PFSK-1 (cell line): ENCODE data around the gene ONECUT2.

ENCODE experiments used
- FOXP2 ChIP-seq: optimal IDR thresholded peaks from 2 replicates; pipeline ENCODE3; 2011; ENCODE audit warnings: borderline replicate concordance, control low read depth, inconsistent platforms; ENCODE audit not compliant: insufficient read depth; ENCODE audit errors: extremely low read length, extremely low read depth
- POLR2AphosphoS5 ChIP-seq: IDR thresholded peaks from 2 replicates; pipeline ENCODE4 v1.6.1; 2012; ENCODE audit warnings: low read depth, mild to moderate bottlenecking, control low read depth, low read length, moderate library complexity
- REST ChIP-seq, 2 experiments: IDR thresholded peaks; 2 replicates each; pipeline versions ENCODE4 v1.6.1 to v1.8.0; 2011 to 2012; ENCODE audit warnings: low read depth in 2 of 2, low read length in 2 of 2, control low read depth in 1 of 2, inconsistent platforms in 1 of 2, mild to moderate bottlenecking in 1 of 2, moderate library complexity in 1 of 2; ENCODE audit not compliant: insufficient read depth in 1 of 2
- SIN3A ChIP-seq: IDR thresholded peaks from 2 replicates; pipeline ENCODE4 v1.6.1; 2012; ENCODE audit warnings: mild to moderate bottlenecking, low read length, moderate library complexity, borderline replicate concordance; ENCODE audit not compliant: insufficient read depth
- TAF1 ChIP-seq: IDR thresholded peaks from 2 replicates; pipeline ENCODE4 v1.6.1; 2012; ENCODE audit warnings: low read length, control low read depth, borderline replicate concordance; ENCODE audit not compliant: insufficient read depth

The ONECUT2 gene

DNA sequence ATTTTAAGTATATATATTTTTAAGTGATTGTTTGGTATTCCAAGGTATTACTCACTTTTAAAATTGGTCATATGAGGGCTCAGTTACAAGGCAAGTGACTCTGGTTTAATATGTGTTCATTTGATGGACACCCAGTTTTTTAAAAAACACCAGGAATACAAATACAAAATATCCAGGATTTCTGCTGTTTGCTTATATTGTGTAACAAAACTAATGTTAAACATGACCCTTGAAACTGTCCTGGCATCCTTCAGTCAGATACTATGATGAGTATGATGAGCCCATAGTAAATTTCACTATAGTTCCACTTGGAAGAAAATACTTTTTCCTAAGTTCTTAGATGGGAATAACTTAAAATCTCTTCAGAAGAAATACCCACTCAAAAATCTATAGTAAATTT is 11.4 kb upstream of the ONECUT2 start:
- TF ChIP-seq POLR2AphosphoS5 = no peak
- no peak for TF ChIP-seq SIN3A
- TF ChIP-seq FOXP2 = no peak
- no peak for TF ChIP-seq TAF1
- no peak for TF ChIP-seq REST (IDR thresholded peaks at IDR 0.05; ENCODE audit: insufficient read depth in 1 of 2, low read depth in 2 of 2, low read length in 2 of 2)

GRCh38 chr18:57425096-57425495 is 10.1 kb upstream of the ONECUT2 start:
- TF ChIP-seq SIN3A = no peak
- TF ChIP-seq POLR2AphosphoS5 = no peak
- no peak for TF ChIP-seq REST (IDR thresholded peaks at IDR 0.05; ENCODE audit: insufficient read depth in 1 of 2, low read depth in 2 of 2, low read length in 2 of 2)
- no peak for TF ChIP-seq FOXP2
- no peak for TF ChIP-seq TAF1

- no peak for TF ChIP-seq REST (IDR thresholded peaks at IDR 0.05; ENCODE audit: insufficient read depth in 1 of 2, low read depth in 2 of 2, low read length in 2 of 2)
- TF ChIP-seq SIN3A = no peak
- no peak for TF ChIP-seq TAF1
- no peak for TF ChIP-seq POLR2AphosphoS5
- no peak for TF ChIP-seq FOXP2
Observed at GRCh38 chr18:57426187-57426586, 9.0 kb upstream of the ONECUT2 start.

GRCh38 chr18:57427429-57428201 is 7.6 kb upstream of the ONECUT2 start:
- TF ChIP-seq SIN3A = no peak
- no peak for TF ChIP-seq TAF1
- TF ChIP-seq FOXP2 = no peak
- no peak for TF ChIP-seq REST (IDR thresholded peaks at IDR 0.05; ENCODE audit: insufficient read depth in 1 of 2, low read depth in 2 of 2, low read length in 2 of 2)
- no peak for TF ChIP-seq POLR2AphosphoS5
